ENCODE results near the gene ZRANB2. TPM values are rescaled to one million over a fixed set of nuclear protein-coding genes. Genes with fewer than 3 reads are reported as not detected.
A peak's percentile ranks its signal among the peaks of the same experiment; 100 is the strongest.

Gene ZRANB2
- total and polyA plus RNA-seq, 10 of the 15 experiments (the other 5 are each of a cell fraction or from before 2014, with no cell fraction given) = 68.4 to 189 (median 138) TPM

- Histone ChIP-seq H3K27me3 (replicated peaks in 1 of 2; ENCODE audit: control insufficient read depth in 2 of 2, insufficient read depth in 2 of 2, low read length in 1 of 2) (no peaks in the 10 kb centered on the region), H2AFZ (ENCODE audit: control insufficient read depth, low read depth, low read length) (no peak overlapping the region), H4K20me1 (ENCODE audit: control insufficient read depth, insufficient read depth) (no peaks in the 10 kb centered on the region), H3K4me1 (ENCODE audit: control insufficient read depth, insufficient read depth, low read length) (no peaks in the 10 kb centered on the region), H3K9me3 (replicated peaks; ENCODE audit: control insufficient read depth, insufficient read depth, low read length) (no peaks in the 10 kb centered on the region), H3K9ac (ENCODE audit: control insufficient read depth, insufficient read depth, low read length) (no peak overlapping the region), H3K27ac (ENCODE audit: control insufficient read depth, insufficient read depth) (no peak overlapping the region), H3K4me2 (ENCODE audit: control insufficient read depth, insufficient read depth) (no peak overlapping the region), H3K79me2 (ENCODE audit: control insufficient read depth, insufficient read depth, low read length) (no peaks in the 10 kb centered on the region), H3K36me3 (ENCODE audit: control insufficient read depth in 2 of 2, insufficient read depth in 2 of 2, low read length in 1 of 2) (peaks cover 0 to 7% of the 10 kb centered on the region in 2 experiments; a peak in 2 of 4 replicates), H3K4me3 (no peak overlapping the region)
- in situ Hi-C loops (cut with MboI) (loop anchor here (5.0 to 10.0 kb wide), 3 partner anchors 367 to 920 kb away; no protein-coding TSS in a partner anchor), intact Hi-C loops (cut with micrococcal nuclease; ENCODE audit: unreplicated experiment) (loop anchor here (5.0 to 10.0 kb wide), 2 partner anchors 312 to 920 kb away; no protein-coding TSS in a partner anchor)
- ATAC-seq (no peak; the same call in 2 of the 3 replicates), FAIRE-seq (no peak), DNase-seq (ENCODE audit: low read depth, low spot score) (no peak)
- RAD21 ChIA-PET (ENCODE audit: unreplicated experiment) = no interaction called here
- no peak for TF ChIP-seq ASH2L (IDR thresholded peaks at IDR 0.05; ENCODE audit: borderline replicate concordance, low read depth)
- TF ChIP-seq BCL3 (IDR thresholded peaks at IDR 0.05; ENCODE audit: borderline replicate concordance, insufficient read depth, low read depth, low read length, poor library complexity, severe bottlenecking) = peak; percentile 15
- no peak for TF ChIP-seq RFX5 (IDR thresholded peaks at IDR 0.05; ENCODE audit: low read depth, low read length)
- POLR2A ChIA-PET = no interaction called here
- no TSS peak for BruUV-seq (replicated peaks)
- WGBS (ENCODE audit: insufficient coverage, insufficient replicate concordance, low lambda C conversion rate, missing lambda C conversion rate) = 98% methylated on average over 6 of the region's 6 CpGs
- SMC1A ChIA-PET (ENCODE audit: uncharacterized antibody, unreplicated experiment) = no interaction called here
- CTCF ChIA-PET = no interaction called here
Measured at GRCh38 chr1:71054791-71055190, 26.0 kb downstream of the ZRANB2 start.

GRCh38 chr1:71054281-71054731 lies 26.5 kb downstream of the ZRANB2 start:
- H3K4me2 ChIP-seq (ENCODE audit: control insufficient read depth, insufficient read depth) = no peak overlapping the region
- H4K20me1 ChIP-seq (ENCODE audit: control insufficient read depth, insufficient read depth) = no peaks in the 10 kb centered on the region
- H2AFZ ChIP-seq (ENCODE audit: control insufficient read depth, low read depth, low read length) = no peak overlapping the region
- no TSS peak for BruUV-seq (replicated peaks)
- DNase-seq (ENCODE audit: low read depth, low spot score) (no peak), FAIRE-seq (no peak), ATAC-seq (peak; percentile 7)
- H3K27me3 ChIP-seq (replicated peaks in 1 of 2; ENCODE audit: control insufficient read depth in 2 of 2, insufficient read depth in 2 of 2, low read length in 1 of 2) = no peaks in the 10 kb centered on the region
- in situ Hi-C loops (cut with MboI) (loop anchor here (5.0 to 10.0 kb wide), 3 partner anchors 367 to 920 kb away; no protein-coding TSS in a partner anchor), intact Hi-C loops (cut with micrococcal nuclease; ENCODE audit: unreplicated experiment) (loop anchor here (5.0 to 10.0 kb wide), 2 partner anchors 312 to 920 kb away; no protein-coding TSS in a partner anchor)
- H3K27ac ChIP-seq (ENCODE audit: control insufficient read depth, insufficient read depth) = no peak overlapping the region
- H3K36me3 ChIP-seq (ENCODE audit: control insufficient read depth in 2 of 2, insufficient read depth in 2 of 2, low read length in 1 of 2) = peaks cover 0 to 7% of the 10 kb centered on the region in 2 experiments; a peak in 2 of 4 replicates
- no peaks in the 10 kb centered on the region for H3K79me2 ChIP-seq (ENCODE audit: control insufficient read depth, insufficient read depth, low read length)
- H3K4me3 ChIP-seq = no peak overlapping the region
- SMC1A ChIA-PET (ENCODE audit: uncharacterized antibody, unreplicated experiment) = no interaction called here
- WGBS (ENCODE audit: insufficient coverage, insufficient replicate concordance, low lambda C conversion rate, missing lambda C conversion rate) = 77% methylated on average over 15 of the region's 15 CpGs
- H3K4me1 ChIP-seq (ENCODE audit: control insufficient read depth, insufficient read depth, low read length) = no peaks in the 10 kb centered on the region
- CTCF ChIA-PET = no interaction called here
- RAD21 ChIA-PET (ENCODE audit: unreplicated experiment) = no interaction called here
- H3K9ac ChIP-seq (ENCODE audit: control insufficient read depth, insufficient read depth, low read length) = no peak overlapping the region
- POLR2A ChIA-PET = no interaction called here
- H3K9me3 ChIP-seq (replicated peaks; ENCODE audit: control insufficient read depth, insufficient read depth, low read length) = no peaks in the 10 kb centered on the region
- no peak for TF ChIP-seq TARDBP (IDR thresholded peaks at IDR 0.05; ENCODE audit: borderline replicate concordance)
- TF ChIP-seq ESRRA (IDR thresholded peaks at IDR 0.05; ENCODE audit: low read length) = no peak
- TF ChIP-seq IRF5 (IDR thresholded peaks at IDR 0.05; ENCODE audit: borderline replicate concordance) = no peak
- TF ChIP-seq FOXM1 (IDR thresholded peaks at IDR 0.05; ENCODE audit: low read depth, low read length) = no peak; the same call in 1 of the 2 replicates
- TF ChIP-seq SMAD5 (IDR thresholded peaks at IDR 0.05; ENCODE audit: low read depth) = no peak
- TF ChIP-seq NFIC (IDR thresholded peaks at IDR 0.05; ENCODE audit: low read depth, low read length) = no peak
- no peak for TF ChIP-seq SREBF1 (IDR thresholded peaks at IDR 0.05; ENCODE audit: low read length)
- TF ChIP-seq RCOR1 (conservative IDR thresholded peaks at IDR 0.05; ENCODE audit: low read depth, low read length) = no peak
- TF ChIP-seq MYC (IDR thresholded peaks at IDR 0.05; ENCODE audit: insufficient read depth, insufficient read length, insufficient replicate concordance, low read length, severe bottlenecking) = no peak
- no peak for TF ChIP-seq SRF (IDR thresholded peaks at IDR 0.05; ENCODE audit: low read depth in 2 of 2, low read length in 2 of 2)
- TF ChIP-seq POLR2AphosphoS5 (IDR thresholded peaks at IDR 0.05; ENCODE audit: low read length) = peak; percentile 50; the same call in 1 of the 2 replicates
- TF ChIP-seq EP300 (IDR thresholded peaks at IDR 0.05; ENCODE audit: borderline replicate concordance in 1 of 2, control insufficient read depth in 1 of 2, low read depth in 2 of 2, low read length in 2 of 2) = no peak
- TF ChIP-seq GABPA (IDR thresholded peaks at IDR 0.05; ENCODE audit: low read depth) = no peak

Measured in GM12878 (cell line).